Heart right ventricle (tissue), 16 donors: ENCODE results near the gene XPR1. TPM values are rescaled to one million over a fixed set of nuclear protein-coding genes. Genes with fewer than 3 reads are reported as not detected.

Source experiments
- ATAC-seq, 8 donors: fragments of 200-7000 bp; cut with Tn5 transposase; one replicate each; pipeline ENCODE4 v1.9.1; 2020; ENCODE audit warnings: mild to moderate bottlenecking in 8 of 8, moderate library complexity in 8 of 8, moderate number of reproducible peaks in 1 of 8
- DNase-seq, 2 donors: peaks; one replicate each; pipeline ENCODE4 v3.0.0-alpha.2; 2020
- H3K27ac ChIP-seq, 10 donors: fragments of 200-600 bp; sonication (generic) in 2 of 10; one replicate each; pipeline versions ENCODE4 v1.5.0 to v1.8.0; 2020 to 2022; ENCODE audit warnings: mild to moderate bottlenecking in 3 of 10
- H3K27me3 ChIP-seq, 7 donors: fragments of 200-600 bp; one replicate each; pipeline ENCODE4 v1.8.0; 2021 to 2022; ENCODE audit warnings: mild to moderate bottlenecking in 2 of 7
- H3K36me3 ChIP-seq, 9 donors: fragments of 200-600 bp; sonication (generic) in 1 of 9; one replicate each; pipeline versions ENCODE4 v1.5.0 to v1.8.0; 2020 to 2022; ENCODE audit warnings: mild to moderate bottlenecking in 2 of 9
- H3K4me1 ChIP-seq, 9 donors: fragments of 200-600 bp; sonication (generic) in 1 of 9; one replicate each; pipeline versions ENCODE4 v1.5.0 to v1.8.0; 2020 to 2022; ENCODE audit warnings: mild to moderate bottlenecking in 4 of 9
- H3K4me3 ChIP-seq, 10 donors: fragments of 200-600 bp; sonication (generic) in 2 of 10; one replicate each; pipeline versions ENCODE4 v1.5.0 to v1.8.0; 2020 to 2022; ENCODE audit warnings: mild to moderate bottlenecking in 7 of 10, moderate library complexity in 2 of 10
- H3K9me3 ChIP-seq, 11 donors: fragments of 200-600 bp in 10 of 11; sonication (generic) in 2 of 11; one replicate each; pipeline versions ENCODE4 v1.5.0 to v1.8.0; 2013 to 2022; ENCODE audit warnings: mild to moderate bottlenecking in 2 of 11, control low read depth in 1 of 11, moderate library complexity in 1 of 11
- whole genome bisulfite sequencing, 2 donors: extraction: QIAGEN DNeasy Blood & Tissue Kit; methylation state at CpG; one replicate each; pipeline ENCODE4 v1.1.7; 2013; ENCODE audit warnings: inconsistent platforms in 1 of 2; 5-methylcytosine and 5-hydroxymethylcytosine counted together
- intact Hi-C, 10 donors: fragments of 100-400 bp; cut with DNase I; formaldehyde crosslinking; loops; one replicate each; pipeline versions ENCODE4 v1.11.1 to v1.14.2; 2022
- polyA plus RNA-seq, 2 donors: library from polyadenylated mRNA; stranded (reverse); fragments of 200-250 nt; gene quantifications; one replicate each; pipeline ENCODE4 v1.2.3, GENCODE V29; 2013
- total RNA-seq, 10 donors: library from RNA; stranded (reverse); fragmentation: NEBNext Ultra II Directional in 3 of 10; extraction: Animal tissue kit (Norgen Biotek cat#: 25700) in 3 of 10; gene quantifications; one replicate each; pipeline versions ENCODE4 v1.2.1 to v1.2.4, GENCODE V29; 2021 to 2023
- TF ChIP-seq, protein P1 (sequence below), 9 donors: fragments of 200-600 bp; sonication (generic) in 2 of 9; IDR thresholded peaks; one replicate each; pipeline versions ENCODE4 v1.5.0 to v1.8.0; 2021 to 2022; ENCODE audit warnings: antibody characterized with exemption in 9 of 9, mild to moderate bottlenecking in 5 of 9, moderate library complexity in 1 of 9
- donor health status: Arrhythmogenic right ventricular cardiomyopathy.
- donor health status: ischemic (EF 13 %, LVEDD 7.1; RV severe dilation, severe dysfunction).
- donor health status: healthy with polysubstance abuse.
- donor health status: DM: no; HTN: yes; CAD: no.
- donor health status: DM: no; HTN: no; CAD: no.
- donor health status: ischemic (EF 25% LVEDD 6.9; RV normal size, moderate dysfunction).
- donor health status: ischemic (EF 25% LVEDD 5.7; RV mildly dilated, moderate dysfunction).
- donor health status: healthy.
- donor health status: DM: yes; HTN: yes; CAD: no.
- donor health status: Ischemic cardiomyopathy.
- donor health status: ischemic (EF 35%, LVEDD 5.7; RV mildly dilated, moderate dysfunction).
- donor health status: nonischemic (EF 11% LVEDD 7.7; RV severe dilation, severe dysfunction).
- donor health status: DM: yes; HTN: yes; CAD: no.
- donor health status: PGD.
- donor health status: ischemic (EF 29% LVEDD 5.4; RV normal size, mild dysfunction).
- donor health status: nonischemic (EF 23%, LVEDD 6.1; RV moderate dilation, normal function).

The XPR1 gene
- total and polyA plus RNA-seq, 12 donors = 18.3 to 142 (median 70.0) TPM

DNA sequence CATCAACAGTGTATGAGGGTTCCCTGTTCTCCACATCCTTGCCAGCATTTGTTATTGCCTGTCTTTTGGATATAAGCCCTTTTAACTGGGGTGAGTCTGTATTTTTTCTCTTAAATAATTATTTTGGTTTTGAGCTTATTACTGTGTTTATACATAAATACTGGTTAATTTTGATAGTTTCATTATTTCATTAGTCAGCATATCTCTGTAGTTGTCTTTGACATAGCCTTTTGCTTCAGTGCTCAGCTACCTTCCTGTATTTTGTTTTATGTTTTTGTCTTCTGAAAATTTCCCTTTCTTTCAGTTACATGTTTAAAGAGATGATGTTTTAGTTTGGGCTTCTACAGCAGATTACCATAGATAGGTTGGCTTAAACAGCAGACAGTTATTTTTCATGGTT is 138.1 kb downstream of the XPR1 start:
- H3K27me3 ChIP-seq = no peaks in the 10 kb centered on the region
- DNase-seq (no peak), ATAC-seq (no peak)
- intact Hi-C loops = loop anchor here in 1 of 10 donors (10.0 kb wide), 1 partner anchor 235 kb away; no protein-coding TSS in a partner anchor
- H3K4me1 ChIP-seq = peaks cover 0 to 31% (median 12%) of the 10 kb centered on the region in 9 donors
- TF ChIP-seq, protein P1, sequence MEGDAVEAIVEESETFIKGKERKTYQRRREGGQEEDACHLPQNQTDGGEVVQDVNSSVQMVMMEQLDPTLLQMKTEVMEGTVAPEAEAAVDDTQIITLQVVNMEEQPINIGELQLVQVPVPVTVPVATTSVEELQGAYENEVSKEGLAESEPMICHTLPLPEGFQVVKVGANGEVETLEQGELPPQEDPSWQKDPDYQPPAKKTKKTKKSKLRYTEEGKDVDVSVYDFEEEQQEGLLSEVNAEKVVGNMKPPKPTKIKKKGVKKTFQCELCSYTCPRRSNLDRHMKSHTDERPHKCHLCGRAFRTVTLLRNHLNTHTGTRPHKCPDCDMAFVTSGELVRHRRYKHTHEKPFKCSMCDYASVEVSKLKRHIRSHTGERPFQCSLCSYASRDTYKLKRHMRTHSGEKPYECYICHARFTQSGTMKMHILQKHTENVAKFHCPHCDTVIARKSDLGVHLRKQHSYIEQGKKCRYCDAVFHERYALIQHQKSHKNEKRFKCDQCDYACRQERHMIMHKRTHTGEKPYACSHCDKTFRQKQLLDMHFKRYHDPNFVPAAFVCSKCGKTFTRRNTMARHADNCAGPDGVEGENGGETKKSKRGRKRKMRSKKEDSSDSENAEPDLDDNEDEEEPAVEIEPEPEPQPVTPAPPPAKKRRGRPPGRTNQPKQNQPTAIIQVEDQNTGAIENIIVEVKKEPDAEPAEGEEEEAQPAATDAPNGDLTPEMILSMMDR (IDR thresholded peaks at IDR 0.05) = no peak
- H3K27ac ChIP-seq = no peak overlapping the region
- H3K4me3 ChIP-seq = no peak overlapping the region
- H3K36me3 ChIP-seq = no peaks in the 10 kb centered on the region
- H3K9me3 ChIP-seq = peaks cover 0 to 11% (median 0%) of the 10 kb centered on the region in 11 donors

DNA sequence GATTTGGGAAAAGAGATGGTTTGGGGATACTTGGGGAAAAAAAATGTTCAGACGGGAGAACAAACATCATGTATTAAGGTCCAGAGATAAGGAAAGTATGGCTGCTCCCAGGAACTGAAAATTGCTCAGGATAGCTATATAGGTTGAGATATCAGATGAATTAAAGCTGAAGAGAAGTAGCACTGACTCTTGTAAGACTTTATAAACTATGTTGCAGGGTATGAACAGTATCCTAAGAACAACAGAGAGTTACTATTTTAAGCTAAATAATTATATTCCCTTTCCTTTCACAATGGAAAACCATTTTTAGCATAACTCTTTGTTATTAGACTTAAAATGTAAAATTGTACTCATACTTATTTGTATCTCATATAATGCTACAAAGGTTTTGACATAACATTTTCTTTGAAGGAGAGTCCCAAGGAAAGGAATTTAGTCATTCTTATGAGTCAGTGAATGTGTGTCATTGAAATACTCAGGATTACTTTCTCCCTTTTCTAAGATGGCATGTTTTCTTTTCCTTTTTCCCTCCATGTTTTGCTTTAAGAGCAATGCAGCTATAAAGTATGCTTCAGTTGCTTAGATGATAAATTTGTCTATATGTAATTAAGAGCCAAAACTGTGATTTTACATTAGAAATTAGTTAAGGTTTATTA is 141.5 kb downstream of the XPR1 start:
- no peak for DNase-seq
- Histone ChIP-seq H3K4me3 (no peak overlapping the region), H3K36me3 (no peaks in the 10 kb centered on the region), H3K4me1 (peaks cover 0 to 23% (median 10%) of the 10 kb centered on the region in 9 donors), H3K9me3 (peaks cover 0 to 11% (median 0%) of the 10 kb centered on the region in 11 donors), H3K27me3 (no peaks in the 10 kb centered on the region), H3K27ac (no peak overlapping the region)
- intact Hi-C loops = loop anchor here in 1 of 10 donors (10.0 kb wide), 1 partner anchor 239 kb away; no protein-coding TSS in a partner anchor
- no peak for ATAC-seq
- TF ChIP-seq, protein P1 (IDR thresholded peaks at IDR 0.05) = no peak
- 69 to 78% methylated on average over 1 of the region's 1 CpG for WGBS, 2 donors

DNA sequence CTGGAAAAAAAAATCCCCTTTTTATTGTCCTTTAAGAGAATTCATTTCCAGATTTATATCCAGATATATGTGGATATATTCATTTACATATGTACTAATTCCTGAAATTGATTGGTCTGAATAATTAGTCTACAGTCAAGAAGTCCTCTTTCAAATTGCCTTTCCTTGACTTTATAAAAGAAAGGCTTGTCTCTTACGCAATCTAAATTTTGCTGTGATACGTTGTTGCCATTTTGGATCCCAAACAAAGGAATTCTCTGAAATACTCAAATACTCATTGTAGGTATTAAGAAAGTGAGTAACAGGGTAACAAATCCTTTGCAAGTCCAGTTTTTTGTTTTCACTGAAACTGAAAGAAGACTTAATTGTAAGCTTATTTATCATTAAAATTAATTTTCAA is 144.0 kb downstream of the XPR1 start:
- intact Hi-C loops = loop anchor here in 1 of 10 donors (10.0 kb wide), 1 partner anchor 241 kb away; no protein-coding TSS in a partner anchor
- DNase-seq = no peak
- TF ChIP-seq, protein P1 (IDR thresholded peaks at IDR 0.05) = no peak
- no peak for ATAC-seq
- Histone ChIP-seq H3K27me3 (no peaks in the 10 kb centered on the region), H3K9me3 (peaks cover 0 to 11% (median 0%) of the 10 kb centered on the region in 11 donors), H3K4me1 (peaks cover 0 to 22% (median 1%) of the 10 kb centered on the region in 9 donors), H3K27ac (no peak overlapping the region), H3K4me3 (no peak overlapping the region), H3K36me3 (no peaks in the 10 kb centered on the region)
- 97 to 100% methylated on average over 2 of the region's 2 CpGs for WGBS, 2 donors

DNA sequence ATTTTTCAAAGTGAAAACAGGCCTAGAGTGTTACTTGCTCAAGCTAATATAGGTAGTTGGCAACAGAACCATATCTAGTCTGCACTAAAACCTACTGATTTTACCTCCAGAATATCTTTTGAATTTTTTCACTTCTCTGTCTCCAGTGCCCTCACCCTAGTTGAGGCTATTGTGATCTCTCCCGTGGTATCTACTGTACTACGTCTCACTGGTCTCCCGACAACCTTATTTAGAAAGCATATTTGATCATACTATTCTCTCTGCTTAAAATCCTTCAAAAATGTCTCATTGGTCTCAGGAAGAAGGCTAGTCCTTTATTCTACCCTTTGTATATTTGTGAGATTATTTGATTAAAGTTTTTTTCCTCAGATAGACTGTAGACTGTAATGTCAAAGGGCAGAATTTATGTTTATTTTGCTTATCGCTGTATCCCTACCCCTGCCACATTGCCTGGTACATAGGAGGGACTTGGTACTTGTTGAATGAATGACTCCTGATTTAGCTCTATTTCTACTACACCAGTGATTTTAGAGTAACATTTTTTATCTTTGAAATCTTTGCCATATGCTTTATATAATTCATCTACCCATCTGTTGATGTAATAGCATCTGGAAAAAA is 145.4 kb downstream of the XPR1 start:
- peaks cover 0 to under 1% (median 0%) of the 10 kb centered on the region in 11 donors for H3K9me3 ChIP-seq
- H3K4me1 ChIP-seq = peaks cover 0 to 34% (median 0%) of the 10 kb centered on the region in 9 donors
- WGBS, 2 donors = 72 to 83% methylated on average over 4 of the region's 4 CpGs
- H3K4me3 ChIP-seq = no peak overlapping the region
- intact Hi-C loops = loop anchor here in 1 of 10 donors (10.0 kb wide), 1 partner anchor 242 kb away; no protein-coding TSS in a partner anchor
- H3K27me3 ChIP-seq = no peaks in the 10 kb centered on the region
- H3K27ac ChIP-seq = no peak overlapping the region
- H3K36me3 ChIP-seq = no peaks in the 10 kb centered on the region
- TF ChIP-seq, protein P1 (IDR thresholded peaks at IDR 0.05) = no peak
- DNase-seq = no peak
- ATAC-seq = peak in 1 of 8 donors; percentile 31
